ENCODE measurements around the gene NRXN3.

- TF ChIP-seq SETDB1 (IDR thresholded peaks at IDR 0.05; ENCODE audit: insufficient read length, low read length) (no peak), ZNF266 (tag by site-specific recombination; IDR thresholded peaks at IDR 0.05; ENCODE audit: low read depth) (no peak), ZNF341 (tag by site-specific recombination; IDR thresholded peaks at IDR 0.05; ENCODE audit: low read depth) (no peak), MZF1 (tag by site-specific recombination; IDR thresholded peaks at IDR 0.05; ENCODE audit: borderline replicate concordance) (no peak), ZNF2 (tag by site-specific recombination; IDR thresholded peaks at IDR 0.05) (no peak), BCL11B (tag by site-specific recombination; IDR thresholded peaks at IDR 0.05; ENCODE audit: low read depth) (no peak), ZNF184 (tag by site-specific recombination; IDR thresholded peaks at IDR 0.05) (no peak), ZBTB1 (tag by site-specific recombination; IDR thresholded peaks at IDR 0.05) (no peak), ZFP41 (tag by site-specific recombination; IDR thresholded peaks at IDR 0.05; ENCODE audit: borderline replicate concordance) (no peak), ZBTB7A (tag by site-specific recombination; IDR thresholded peaks at IDR 0.05; ENCODE audit: low read depth) (no peak), CTCF (tag by site-specific recombination; IDR thresholded peaks at IDR 0.05) (no peak), ZNF350 (tag by site-specific recombination; IDR thresholded peaks at IDR 0.05) (no peak)
These were observed 494.7 kb downstream of the NRXN3 start for GRCh38 chr14:78664841-78665240.
